Activated T-cell treated with anti-CD3 and anti-CD28 coated beads, Interleukin-2, amount 50 U/mL, for 24 hours (primary cell): ENCODE measurements around the gene C3orf22.

Source experiments
- DNase-seq: peaks from one replicate; pipeline ENCODE4 v3.0.0-alpha.2; 2020
- H3K27ac Mint-ChIP-seq: 2 replicates; pipeline ENCODE4 v1.8.0; 2020; ENCODE audit warnings: mild to moderate bottlenecking, mixed read lengths
- H3K27me3 Mint-ChIP-seq: 2 replicates; pipeline ENCODE4 v1.8.0; 2020; ENCODE audit warnings: mixed read lengths
- H3K36me3 Mint-ChIP-seq: 2 replicates; pipeline ENCODE4 v1.8.0; 2020; ENCODE audit warnings: low read depth, mixed read lengths
- H3K4me1 Mint-ChIP-seq: 2 replicates; pipeline ENCODE4 v1.8.0; 2020; ENCODE audit warnings: low read depth, mixed read lengths
- H3K4me3 Mint-ChIP-seq: 2 replicates; pipeline ENCODE4 v1.8.0; 2020; ENCODE audit warnings: mild to moderate bottlenecking, moderate library complexity, mixed read lengths
- H3K9me3 Mint-ChIP-seq: 2 replicates; pipeline ENCODE4 v1.8.0; 2020; ENCODE audit warnings: mixed read lengths

The C3orf22 gene

GRCh38 chr3:126551839-126552687 lies 6.7 kb downstream of the C3orf22 start:
- DNase-seq = peak; percentile 14
- no peak overlapping the region for H3K4me3 Mint-ChIP-seq
- no peaks in the 10 kb centered on the region for H3K4me1 Mint-ChIP-seq
- no peaks in the 10 kb centered on the region for H3K9me3 Mint-ChIP-seq
- H3K36me3 Mint-ChIP-seq = no peaks in the 10 kb centered on the region
- H3K27ac Mint-ChIP-seq = no peak overlapping the region
- H3K27me3 Mint-ChIP-seq = peaks cover 5% of the 10 kb centered on the region

- Mint-ChIP-seq H3K27ac (no peak overlapping the region), H3K4me1 (no peaks in the 10 kb centered on the region), H3K27me3 (peaks cover 5% of the 10 kb centered on the region), H3K9me3 (no peaks in the 10 kb centered on the region), H3K36me3 (no peaks in the 10 kb centered on the region), H3K4me3 (no peak overlapping the region)
- DNase-seq = peak; percentile 14
Measured at GRCh38 chr3:126551121-126551838, 7.5 kb downstream of the C3orf22 start.

- no peaks in the 10 kb centered on the region for H3K9me3 Mint-ChIP-seq
- no peak overlapping the region for H3K4me3 Mint-ChIP-seq
- H3K4me1 Mint-ChIP-seq = no peaks in the 10 kb centered on the region
- H3K27me3 Mint-ChIP-seq = peaks cover 5% of the 10 kb centered on the region
- DNase-seq = peak; percentile 8
- H3K27ac Mint-ChIP-seq = no peak overlapping the region
- no peaks in the 10 kb centered on the region for H3K36me3 Mint-ChIP-seq
Measured at GRCh38 chr3:126550488-126551051, 8.2 kb downstream of the C3orf22 start.

GRCh38 chr3:126549861-126550487 lies 8.8 kb downstream of the C3orf22 start:
- peaks cover 5% of the 10 kb centered on the region for H3K27me3 Mint-ChIP-seq
- H3K27ac Mint-ChIP-seq = no peak overlapping the region
- DNase-seq = no peak
- no peaks in the 10 kb centered on the region for H3K4me1 Mint-ChIP-seq
- H3K9me3 Mint-ChIP-seq = no peaks in the 10 kb centered on the region
- H3K36me3 Mint-ChIP-seq = no peaks in the 10 kb centered on the region
- H3K4me3 Mint-ChIP-seq = no peak overlapping the region

GRCh38 chr3:126548556-126549466 lies 9.9 kb downstream of the C3orf22 start:
- peak; percentile 5 for DNase-seq
- H3K4me3 Mint-ChIP-seq = no peak overlapping the region
- H3K27me3 Mint-ChIP-seq = peaks cover 5% of the 10 kb centered on the region
- no peaks in the 10 kb centered on the region for H3K4me1 Mint-ChIP-seq
- H3K36me3 Mint-ChIP-seq = no peaks in the 10 kb centered on the region
- H3K27ac Mint-ChIP-seq = no peak overlapping the region
- no peaks in the 10 kb centered on the region for H3K9me3 Mint-ChIP-seq

- Mint-ChIP-seq H3K27me3 (peaks cover 5% of the 10 kb centered on the region), H3K27ac (no peak overlapping the region), H3K9me3 (no peaks in the 10 kb centered on the region), H3K4me3 (no peak overlapping the region), H3K4me1 (no peaks in the 10 kb centered on the region), H3K36me3 (no peaks in the 10 kb centered on the region)
- DNase-seq = no peak
Measured at GRCh38 chr3:126547721-126548120, 11.0 kb downstream of the C3orf22 start.

- DNase-seq = peak; percentile 11
- Mint-ChIP-seq H3K4me1 (no peaks in the 10 kb centered on the region), H3K4me3 (no peak overlapping the region), H3K27ac (no peak overlapping the region), H3K27me3 (peaks cover 5% of the 10 kb centered on the region), H3K36me3 (no peaks in the 10 kb centered on the region), H3K9me3 (no peaks in the 10 kb centered on the region)
Measured at GRCh38 chr3:126546549-126547239, 12.0 kb downstream of the C3orf22 start.

- no peaks in the 10 kb centered on the region for H3K36me3 Mint-ChIP-seq
- H3K27ac Mint-ChIP-seq = no peak overlapping the region
- H3K4me1 Mint-ChIP-seq = no peaks in the 10 kb centered on the region
- no peak overlapping the region for H3K4me3 Mint-ChIP-seq
- no peaks in the 10 kb centered on the region for H3K9me3 Mint-ChIP-seq
- peaks cover 7% of the 10 kb centered on the region for H3K27me3 Mint-ChIP-seq
- peak; percentile 9 for DNase-seq
Measured at GRCh38 chr3:126546013-126546412, 12.7 kb downstream of the C3orf22 start.

GRCh38 chr3:126545544-126545943 lies 13.2 kb downstream of the C3orf22 start:
- peak; percentile 6 for DNase-seq
- no peaks in the 10 kb centered on the region for H3K36me3 Mint-ChIP-seq
- H3K27ac Mint-ChIP-seq = no peak overlapping the region
- peaks cover under 1% of the 10 kb centered on the region for H3K4me1 Mint-ChIP-seq
- peaks cover 7% of the 10 kb centered on the region for H3K27me3 Mint-ChIP-seq
- no peaks in the 10 kb centered on the region for H3K9me3 Mint-ChIP-seq
- no peak overlapping the region for H3K4me3 Mint-ChIP-seq

- Mint-ChIP-seq H3K36me3 (no peaks in the 10 kb centered on the region), H3K4me1 (peaks cover 2% of the 10 kb centered on the region), H3K27ac (no peak overlapping the region), H3K4me3 (no peak overlapping the region), H3K9me3 (no peaks in the 10 kb centered on the region), H3K27me3 (peaks cover 15% of the 10 kb centered on the region)
- no peak for DNase-seq
Measured at GRCh38 chr3:126544596-126545281, 14.0 kb downstream of the C3orf22 start.

GRCh38 chr3:126543457-126544061 lies 15.2 kb downstream of the C3orf22 start:
- peaks cover 15% of the 10 kb centered on the region for H3K27me3 Mint-ChIP-seq
- H3K4me3 Mint-ChIP-seq = no peak overlapping the region
- DNase-seq = no peak
- H3K9me3 Mint-ChIP-seq = no peaks in the 10 kb centered on the region
- no peaks in the 10 kb centered on the region for H3K36me3 Mint-ChIP-seq
- peaks cover 2% of the 10 kb centered on the region for H3K4me1 Mint-ChIP-seq
- H3K27ac Mint-ChIP-seq = no peak overlapping the region

- H3K9me3 Mint-ChIP-seq = no peaks in the 10 kb centered on the region
- no peaks in the 10 kb centered on the region for H3K36me3 Mint-ChIP-seq
- no peak overlapping the region for H3K4me3 Mint-ChIP-seq
- peaks cover 2% of the 10 kb centered on the region for H3K4me1 Mint-ChIP-seq
- H3K27ac Mint-ChIP-seq = no peak overlapping the region
- DNase-seq = peak; percentile 12
- H3K27me3 Mint-ChIP-seq = peaks cover 15% of the 10 kb centered on the region
Measured at GRCh38 chr3:126542340-126543241, 16.1 kb downstream of the C3orf22 start.
